ENCODE data around the gene APBA2.

DNA sequence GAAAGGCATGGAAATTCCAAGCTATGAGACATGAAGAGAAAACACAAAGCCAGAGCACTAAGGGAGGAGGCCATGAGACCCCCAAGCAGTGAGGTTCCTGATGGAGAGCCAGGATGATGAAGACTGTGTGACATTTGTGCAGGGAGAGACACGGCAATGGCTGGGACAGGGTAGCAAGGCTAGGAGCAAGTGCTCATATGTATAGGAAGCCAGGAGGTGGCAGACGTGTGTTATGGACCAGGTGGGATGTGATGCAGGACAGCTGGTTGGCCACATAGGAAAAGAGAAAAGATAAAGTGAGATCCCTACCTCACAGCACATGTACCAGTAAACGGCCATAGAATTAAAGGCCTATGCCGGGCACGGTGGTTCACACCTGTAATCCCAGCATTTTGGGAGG is 112.7 kb downstream of the APBA2 start:
- TF ChIP-seq, protein P1, sequence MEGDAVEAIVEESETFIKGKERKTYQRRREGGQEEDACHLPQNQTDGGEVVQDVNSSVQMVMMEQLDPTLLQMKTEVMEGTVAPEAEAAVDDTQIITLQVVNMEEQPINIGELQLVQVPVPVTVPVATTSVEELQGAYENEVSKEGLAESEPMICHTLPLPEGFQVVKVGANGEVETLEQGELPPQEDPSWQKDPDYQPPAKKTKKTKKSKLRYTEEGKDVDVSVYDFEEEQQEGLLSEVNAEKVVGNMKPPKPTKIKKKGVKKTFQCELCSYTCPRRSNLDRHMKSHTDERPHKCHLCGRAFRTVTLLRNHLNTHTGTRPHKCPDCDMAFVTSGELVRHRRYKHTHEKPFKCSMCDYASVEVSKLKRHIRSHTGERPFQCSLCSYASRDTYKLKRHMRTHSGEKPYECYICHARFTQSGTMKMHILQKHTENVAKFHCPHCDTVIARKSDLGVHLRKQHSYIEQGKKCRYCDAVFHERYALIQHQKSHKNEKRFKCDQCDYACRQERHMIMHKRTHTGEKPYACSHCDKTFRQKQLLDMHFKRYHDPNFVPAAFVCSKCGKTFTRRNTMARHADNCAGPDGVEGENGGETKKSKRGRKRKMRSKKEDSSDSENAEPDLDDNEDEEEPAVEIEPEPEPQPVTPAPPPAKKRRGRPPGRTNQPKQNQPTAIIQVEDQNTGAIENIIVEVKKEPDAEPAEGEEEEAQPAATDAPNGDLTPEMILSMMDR (IDR thresholded peaks at IDR 0.05): no peak; the same call in 1 of the 2 replicates
- TF ChIP-seq SIN3A (IDR thresholded peaks at IDR 0.05; ENCODE audit: borderline replicate concordance, insufficient read depth, low read depth, low read length): no peak
- no peak for TF ChIP-seq TCF7L2 (IDR thresholded peaks at IDR 0.05; ENCODE audit: low read depth, low read length)
